Right lobe of liver (tissue), 4 donors: ENCODE measurements around the gene PLCL1.

Source experiments
- POLR2A ChIP-seq: fragments of 450-650 bp; IDR thresholded peaks from one replicate; pipeline ENCODE4 v1.6.1; 2017; ENCODE audit warnings: antibody characterized with exemption, mild to moderate bottlenecking
- TF ChIP-seq, protein P1 (sequence below), 4 donors: fragments of 200-600 bp in 3 of 4; fragments of 450-650 bp in 1 of 4; IDR thresholded peaks; one replicate each; pipeline versions ENCODE4 v1.5.1 to v1.8.0; 2016 to 2022; ENCODE audit warnings: antibody characterized with exemption in 4 of 4, mild to moderate bottlenecking in 2 of 4
- donor health status: DM: no; HTN: no; CAD: no.
- donor health status: DM: no; HTN: no; CAD: no.
- donor health status: DM: no; HTN: yes; CAD: no.

GRCh38 chr2:197934261-197934933, 130.0 kb downstream of the PLCL1 start:
- TF ChIP-seq, protein P1, sequence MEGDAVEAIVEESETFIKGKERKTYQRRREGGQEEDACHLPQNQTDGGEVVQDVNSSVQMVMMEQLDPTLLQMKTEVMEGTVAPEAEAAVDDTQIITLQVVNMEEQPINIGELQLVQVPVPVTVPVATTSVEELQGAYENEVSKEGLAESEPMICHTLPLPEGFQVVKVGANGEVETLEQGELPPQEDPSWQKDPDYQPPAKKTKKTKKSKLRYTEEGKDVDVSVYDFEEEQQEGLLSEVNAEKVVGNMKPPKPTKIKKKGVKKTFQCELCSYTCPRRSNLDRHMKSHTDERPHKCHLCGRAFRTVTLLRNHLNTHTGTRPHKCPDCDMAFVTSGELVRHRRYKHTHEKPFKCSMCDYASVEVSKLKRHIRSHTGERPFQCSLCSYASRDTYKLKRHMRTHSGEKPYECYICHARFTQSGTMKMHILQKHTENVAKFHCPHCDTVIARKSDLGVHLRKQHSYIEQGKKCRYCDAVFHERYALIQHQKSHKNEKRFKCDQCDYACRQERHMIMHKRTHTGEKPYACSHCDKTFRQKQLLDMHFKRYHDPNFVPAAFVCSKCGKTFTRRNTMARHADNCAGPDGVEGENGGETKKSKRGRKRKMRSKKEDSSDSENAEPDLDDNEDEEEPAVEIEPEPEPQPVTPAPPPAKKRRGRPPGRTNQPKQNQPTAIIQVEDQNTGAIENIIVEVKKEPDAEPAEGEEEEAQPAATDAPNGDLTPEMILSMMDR (IDR thresholded peaks at IDR 0.05), result no peak
- no peak for TF ChIP-seq POLR2A
